NT2/D1 (cell line): Measurements from ENCODE around the gene C11orf24.

Source experiments
- DNase-seq: peaks from one replicate; pipeline ENCODE4 v3.0.0-alpha.2; 2011; ENCODE audit warnings: low read depth, low spot score
- H3K27me3 ChIP-seq: 2 replicates; pipeline ENCODE4 v1.6.0; 2011; ENCODE audit warnings: mild to moderate bottlenecking; ENCODE audit not compliant: insufficient read length, insufficient read depth
- H3K36me3 ChIP-seq: 2 replicates; pipeline ENCODE4 v1.6.1; 2011; ENCODE audit warnings: mild to moderate bottlenecking, low read length, mixed read lengths; ENCODE audit not compliant: insufficient read depth, insufficient read length
- H3K4me1 ChIP-seq: 2 replicates; pipeline ENCODE4 v1.5.1; 2011; ENCODE audit not compliant: insufficient read depth, insufficient read length
- H3K4me3 ChIP-seq: 2 replicates; pipeline ENCODE4 v1.5.1; 2011; ENCODE audit warnings: low read depth; ENCODE audit not compliant: insufficient read length
- H3K9ac ChIP-seq: 2 replicates; pipeline ENCODE4 v1.6.0; 2011; ENCODE audit warnings: low read depth; ENCODE audit not compliant: insufficient read length
- H3K9me3 ChIP-seq: 2 replicates; pipeline ENCODE4 v1.5.1; 2011; ENCODE audit warnings: mild to moderate bottlenecking, low read length; ENCODE audit not compliant: insufficient read depth
- SUZ12 ChIP-seq: IDR thresholded peaks from 2 replicates; pipeline ENCODE4 v1.6.1; 2011; ENCODE audit not compliant: insufficient read length, insufficient read depth; ENCODE audit errors: extremely low read depth
- YY1 ChIP-seq: IDR thresholded peaks from 2 replicates; pipeline ENCODE4 v1.6.1; 2011; ENCODE audit not compliant: insufficient read length, insufficient read depth
- ZNF274 ChIP-seq: IDR thresholded peaks from 2 replicates; pipeline ENCODE4 v1.6.1; 2011; ENCODE audit warnings: mild to moderate bottlenecking, low read depth, low read length

C11orf24 gene

DNA sequence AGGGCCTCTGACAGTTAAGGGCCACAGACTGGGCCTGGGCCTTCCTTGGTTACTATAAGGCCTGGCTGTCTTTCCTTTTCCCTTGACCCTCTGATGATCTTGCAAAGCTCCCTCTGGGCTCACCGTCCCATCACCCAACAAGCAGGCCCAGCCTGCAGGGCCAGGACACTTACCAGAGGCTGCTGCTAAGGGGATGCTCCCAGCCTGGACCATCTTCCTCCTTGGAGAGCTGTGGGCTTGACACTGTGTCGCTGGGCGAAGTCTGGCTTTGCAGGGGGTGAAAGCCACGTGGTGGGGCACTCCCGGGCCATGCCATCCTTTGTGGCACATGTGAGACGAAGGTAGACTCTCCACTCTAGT is 3.9 kb downstream of the C11orf24 start:
- no peak for TF ChIP-seq SUZ12
- DNase-seq: no peak
- no peak overlapping the region for H3K4me3 ChIP-seq
- no peak overlapping the region for H3K9ac ChIP-seq
- H3K36me3 ChIP-seq: peaks cover 68% of the 10 kb centered on the region
- H3K4me1 ChIP-seq: peaks cover 6% of the 10 kb centered on the region
- H3K27me3 ChIP-seq: peaks cover 2% of the 10 kb centered on the region
- H3K9me3 ChIP-seq: no peaks in the 10 kb centered on the region

GRCh38 chr11:68266936-68267880 is 4.6 kb downstream of the C11orf24 start:
- no peaks in the 10 kb centered on the region for H3K9me3 ChIP-seq
- H3K4me1 ChIP-seq: peaks cover 6% of the 10 kb centered on the region
- no peak for TF ChIP-seq YY1
- no peak for TF ChIP-seq ZNF274
- TF ChIP-seq SUZ12: no peak
- H3K4me3 ChIP-seq: no peak overlapping the region
- peaks cover 2% of the 10 kb centered on the region for H3K27me3 ChIP-seq
- peaks cover 74% of the 10 kb centered on the region for H3K36me3 ChIP-seq
- no peak for DNase-seq
- no peak overlapping the region for H3K9ac ChIP-seq

- TF ChIP-seq ZNF274 (no peak), YY1 (no peak), SUZ12 (no peak)
- H3K9ac ChIP-seq: no peak overlapping the region
- H3K27me3 ChIP-seq: peaks cover 2% of the 10 kb centered on the region
- H3K9me3 ChIP-seq: no peaks in the 10 kb centered on the region
- H3K4me1 ChIP-seq: peaks cover 6% of the 10 kb centered on the region
- H3K4me3 ChIP-seq: no peak overlapping the region
- DNase-seq: no peak
- H3K36me3 ChIP-seq: peaks cover 83% of the 10 kb centered on the region
Observed at GRCh38 chr11:68266121-68266891, 5.5 kb downstream of the C11orf24 start.

DNA sequence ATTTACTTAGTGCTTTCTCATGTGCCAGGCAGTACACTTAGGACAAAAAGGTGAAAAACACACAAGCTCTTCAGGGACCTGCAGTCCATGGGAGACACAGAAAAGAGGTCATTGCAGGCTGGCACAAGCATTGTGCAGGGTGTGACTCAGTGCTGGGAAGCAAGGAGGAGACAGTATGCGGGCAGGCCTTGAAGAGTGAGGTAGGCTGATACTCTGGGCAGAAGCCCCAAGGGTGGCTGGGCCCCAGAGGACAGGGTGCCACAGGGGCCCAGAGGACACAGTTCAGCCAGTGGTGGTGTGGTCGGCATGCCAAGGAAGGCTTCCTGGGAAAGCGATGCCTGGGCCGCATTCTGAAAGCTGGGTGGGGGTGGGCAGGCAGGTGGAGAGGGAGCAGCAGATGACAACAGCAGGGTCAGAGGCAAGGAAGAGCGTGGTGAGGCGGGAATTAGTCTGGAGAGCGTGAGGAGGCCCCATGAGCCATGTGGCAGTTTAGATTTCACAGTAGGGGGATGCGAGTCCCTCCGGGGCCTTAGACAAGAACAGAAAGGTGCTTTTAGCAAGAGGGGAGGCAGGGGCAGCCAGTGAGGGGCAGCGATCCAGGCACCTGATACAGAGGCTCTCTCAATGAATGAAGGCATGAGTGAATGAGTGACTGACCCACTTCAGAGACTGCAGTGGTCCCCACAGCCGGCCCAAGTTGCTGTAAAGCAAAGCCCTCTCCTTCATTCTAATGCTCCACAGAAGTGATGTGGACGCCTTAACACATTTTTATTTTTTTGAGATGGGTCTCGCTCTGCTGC is 6.8 kb downstream of the C11orf24 start:
- H3K36me3 ChIP-seq: peaks cover 89% of the 10 kb centered on the region
- H3K4me3 ChIP-seq: no peak overlapping the region
- peaks cover 2% of the 10 kb centered on the region for H3K27me3 ChIP-seq
- peaks cover 6% of the 10 kb centered on the region for H3K4me1 ChIP-seq
- H3K9ac ChIP-seq: no peak overlapping the region
- TF ChIP-seq SUZ12 (no peak), ZNF274 (no peak), YY1 (no peak)
- H3K9me3 ChIP-seq: no peaks in the 10 kb centered on the region
- DNase-seq: no peak

- Histone ChIP-seq H3K9ac (no peak overlapping the region), H3K9me3 (no peaks in the 10 kb centered on the region), H3K4me3 (no peak overlapping the region), H3K4me1 (peaks cover 5% of the 10 kb centered on the region), H3K27me3 (no peaks in the 10 kb centered on the region), H3K36me3 (peaks cover 89% of the 10 kb centered on the region)
- TF ChIP-seq ZNF274: no peak
- no peak for DNase-seq
Observed at GRCh38 chr11:68264244-68264643, 7.5 kb downstream of the C11orf24 start.

- DNase-seq: no peak
- H3K4me3 ChIP-seq: no peak overlapping the region
- no peaks in the 10 kb centered on the region for H3K27me3 ChIP-seq
- H3K4me1 ChIP-seq: peaks cover 5% of the 10 kb centered on the region
- H3K9ac ChIP-seq: no peak overlapping the region
- no peaks in the 10 kb centered on the region for H3K9me3 ChIP-seq
- TF ChIP-seq ZNF274: no peak
- no peak for TF ChIP-seq SUZ12
- no peak for TF ChIP-seq YY1
- peaks cover 83% of the 10 kb centered on the region for H3K36me3 ChIP-seq
Observed at GRCh38 chr11:68263444-68264035, 8.2 kb downstream of the C11orf24 start.

GRCh38 chr11:68262544-68262827 is 9.3 kb downstream of the C11orf24 start:
- no peak for DNase-seq
- Histone ChIP-seq H3K9me3 (no peaks in the 10 kb centered on the region), H3K4me3 (no peak overlapping the region), H3K4me1 (peaks cover 5% of the 10 kb centered on the region), H3K9ac (no peak overlapping the region), H3K27me3 (no peaks in the 10 kb centered on the region), H3K36me3 (peaks cover 77% of the 10 kb centered on the region)
- no peak for TF ChIP-seq ZNF274
- TF ChIP-seq SUZ12: no peak
- TF ChIP-seq YY1: no peak
